Smooth muscle cell of the brain vasculature (primary cell): ENCODE measurements around the gene SOSTDC1.
"Not testable (repeated sequence)": the region's sequence is repeated elsewhere in the genome, so short reads cannot be mapped to it uniquely, and the experiment has no call there.

Source experiments
- DNase-seq: peaks from one replicate; pipeline ENCODE4 v3.0.0-alpha.2; 2012; ENCODE audit warnings: low read depth, low spot score

Gene SOSTDC1, protein sequence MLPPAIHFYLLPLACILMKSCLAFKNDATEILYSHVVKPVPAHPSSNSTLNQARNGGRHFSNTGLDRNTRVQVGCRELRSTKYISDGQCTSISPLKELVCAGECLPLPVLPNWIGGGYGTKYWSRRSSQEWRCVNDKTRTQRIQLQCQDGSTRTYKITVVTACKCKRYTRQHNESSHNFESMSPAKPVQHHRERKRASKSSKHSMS

DNA sequence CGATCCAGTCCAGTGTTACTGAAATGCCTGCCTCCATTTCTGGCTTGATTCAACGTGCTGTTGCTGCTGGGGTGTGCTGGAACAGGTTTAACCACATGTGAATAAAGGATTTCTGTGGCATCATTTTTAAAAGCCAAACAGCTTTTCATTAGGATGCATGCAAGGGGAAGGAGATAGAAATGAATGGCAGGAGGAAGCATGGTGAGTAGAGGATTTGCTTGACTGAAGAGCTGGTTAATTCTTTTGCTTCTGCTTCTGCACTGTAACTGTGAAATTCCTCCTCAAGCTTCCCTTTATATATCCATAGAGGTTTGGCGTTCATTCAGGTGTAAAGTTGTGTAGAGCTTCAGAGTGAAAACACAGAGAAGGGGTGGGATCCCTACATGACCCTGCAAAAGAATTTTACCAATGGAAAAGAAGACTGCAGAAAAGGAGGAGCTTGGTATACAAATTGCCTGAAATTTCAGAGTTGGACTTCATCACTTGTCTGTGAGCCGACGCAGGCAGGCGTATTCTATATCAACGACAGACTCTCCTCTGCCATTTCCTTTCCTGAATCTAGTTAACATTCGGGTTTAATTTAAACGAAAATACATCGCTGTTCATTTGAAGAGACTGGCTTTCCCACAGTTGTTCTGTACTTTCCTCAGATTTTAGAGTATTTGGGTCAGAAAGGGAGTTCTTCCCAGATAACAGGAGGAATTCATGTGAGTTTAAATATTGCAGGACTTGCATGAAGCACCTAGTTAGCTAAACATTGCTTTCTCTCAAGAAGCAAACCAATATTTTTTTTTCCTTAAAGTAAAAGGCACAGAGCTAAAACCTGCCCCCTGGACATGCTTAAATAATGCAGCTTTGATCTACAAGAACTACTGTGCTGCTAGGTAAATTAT, at the start of gene SOSTDC1:
SOSTDC1 (minus strand) TSS at position 270 of the 893 bp plus-strand sequence; CDS start at position 200, 70 bp downstream.
- no peak for DNase-seq

DNA sequence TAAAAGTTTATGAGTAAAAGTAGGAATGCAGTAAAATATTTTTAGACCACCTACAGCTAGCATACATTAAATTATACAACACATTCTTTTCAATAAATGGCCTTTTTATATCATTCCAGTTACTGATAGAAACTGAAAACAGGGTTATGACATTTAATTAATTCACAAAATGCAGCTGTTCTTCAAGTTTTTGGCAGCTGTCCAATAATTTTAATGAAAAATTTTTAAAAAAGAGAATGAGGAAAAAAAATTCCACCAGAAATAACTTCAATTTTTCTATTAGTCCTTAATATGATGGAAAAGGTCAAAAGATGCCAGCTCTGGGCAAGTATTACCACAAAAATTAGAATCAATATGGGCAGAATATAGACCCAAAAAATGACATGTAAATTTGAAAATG, 49.2 kb upstream of the SOSTDC1 start:
- no peak for DNase-seq

DNA sequence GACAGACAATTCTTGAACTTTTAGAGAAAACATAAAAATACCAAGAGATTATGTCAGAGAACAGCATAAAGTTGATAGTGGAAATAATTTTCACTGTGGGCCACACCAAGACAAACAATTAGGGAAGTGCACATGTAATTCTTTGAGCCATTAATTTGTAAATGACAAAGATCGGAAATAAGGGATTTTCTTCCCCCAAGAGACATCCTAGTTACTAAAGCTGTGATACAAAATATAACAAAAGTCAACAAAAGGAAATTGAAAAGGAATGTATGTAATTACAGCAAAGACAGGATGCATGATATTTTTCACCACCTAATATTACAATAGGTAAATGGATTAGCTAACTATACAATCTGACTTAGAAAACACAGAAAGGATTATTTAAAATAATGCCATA, 48.7 kb upstream of the SOSTDC1 start:
- DNase-seq, result no peak

DNA sequence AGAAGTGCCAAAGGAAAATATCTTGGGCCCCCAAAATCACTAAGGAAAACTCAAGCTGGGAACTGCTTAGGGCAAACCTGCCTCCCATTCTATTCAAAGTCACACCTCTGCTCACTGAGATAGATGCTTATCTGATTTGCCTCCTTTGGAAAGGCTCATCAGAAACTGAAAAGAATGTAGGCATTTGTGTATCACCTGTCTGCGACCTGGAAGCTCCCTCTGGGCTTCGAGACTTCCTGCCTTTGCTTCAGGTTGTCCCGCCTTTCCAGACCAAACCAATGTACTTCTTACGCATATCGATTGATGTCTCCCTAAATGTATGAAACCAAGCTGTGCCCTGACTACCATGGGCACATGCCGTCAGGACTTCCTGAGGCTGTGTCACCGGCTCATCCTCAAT, 46.6 kb upstream of the SOSTDC1 start:
- DNase-seq, result no peak

DNA sequence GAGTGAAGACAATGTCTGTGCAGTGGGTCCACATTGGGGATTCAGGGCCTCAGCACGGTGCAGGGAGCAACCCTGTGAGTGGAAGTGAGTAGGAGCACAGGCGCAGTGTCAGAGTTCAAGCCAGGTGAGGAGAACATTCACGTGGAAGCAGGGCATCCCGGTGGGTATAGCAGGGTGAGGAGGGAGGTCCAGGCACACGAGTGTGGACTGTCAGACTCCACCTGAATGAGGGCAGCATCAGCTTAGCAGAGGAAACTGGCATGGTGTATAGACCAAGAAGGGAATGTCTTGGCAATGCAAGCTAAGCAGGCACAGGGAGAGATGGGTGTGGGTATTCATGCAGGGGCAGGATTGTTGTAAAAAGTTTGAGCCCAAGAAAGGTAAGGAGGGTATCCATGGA, 45.8 kb upstream of the SOSTDC1 start:
- DNase-seq, result no peak

DNA sequence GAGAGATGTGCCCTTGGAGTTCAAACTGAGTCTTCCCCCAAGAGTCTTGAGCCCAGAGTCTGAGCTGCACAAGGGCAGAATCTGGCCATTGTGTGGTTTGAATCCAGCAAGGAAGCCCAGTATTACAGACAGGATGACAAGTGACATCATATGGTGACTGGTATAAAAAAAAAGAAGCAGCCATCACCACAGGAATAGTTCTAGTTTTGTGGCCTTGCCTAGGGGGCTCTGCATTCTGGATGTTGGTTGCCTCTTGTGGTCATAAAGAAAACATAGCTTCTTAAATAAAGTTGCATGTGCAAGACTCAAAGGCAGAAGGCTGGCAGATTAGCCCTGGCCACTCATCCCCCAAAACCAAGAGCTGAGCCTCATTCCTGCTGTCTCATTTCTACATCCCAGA, 44.3 kb upstream of the SOSTDC1 start:
- DNase-seq, result no peak

DNA sequence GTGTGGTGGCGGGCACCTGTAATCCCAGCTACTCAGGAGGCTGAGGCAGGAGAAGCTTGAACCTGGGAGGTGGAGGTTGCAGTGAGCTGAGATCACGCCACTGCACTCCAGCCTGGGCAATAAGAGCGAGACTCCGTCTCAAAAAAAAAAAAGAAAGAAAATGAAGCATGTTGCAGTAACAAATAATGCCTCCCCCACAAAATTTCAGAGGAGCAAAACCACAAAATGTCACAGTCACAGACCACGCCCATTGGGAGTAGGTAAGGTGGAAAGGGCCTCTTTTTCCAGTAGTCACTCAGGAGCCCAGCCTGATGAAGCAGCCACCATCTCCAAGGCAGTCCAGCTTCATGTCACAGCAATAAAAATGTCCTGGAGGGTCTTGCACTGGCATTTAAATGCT, 40.9 kb upstream of the SOSTDC1 start:
- not testable (repeated sequence) for DNase-seq

DNA sequence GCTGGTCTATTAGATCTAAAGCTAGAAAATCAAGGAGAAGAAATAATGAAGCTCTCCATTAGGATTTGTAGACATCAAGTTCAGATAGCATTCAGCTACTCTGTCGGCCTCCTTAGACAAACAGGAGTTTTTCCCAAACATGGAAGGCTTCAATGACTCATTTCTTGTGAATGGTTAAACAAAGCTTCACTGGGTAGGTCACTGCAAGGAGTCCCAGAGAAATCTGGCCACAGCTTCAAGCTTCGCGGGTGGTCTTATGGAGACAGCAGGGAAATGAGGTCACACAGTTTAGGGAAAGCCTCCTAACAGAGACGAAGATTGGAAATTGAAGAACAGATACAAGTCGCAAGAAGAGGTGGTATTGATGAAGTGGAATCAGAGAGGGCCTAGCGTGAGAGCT, 38.5 kb upstream of the SOSTDC1 start:
- peak; percentile 57 for DNase-seq

DNA sequence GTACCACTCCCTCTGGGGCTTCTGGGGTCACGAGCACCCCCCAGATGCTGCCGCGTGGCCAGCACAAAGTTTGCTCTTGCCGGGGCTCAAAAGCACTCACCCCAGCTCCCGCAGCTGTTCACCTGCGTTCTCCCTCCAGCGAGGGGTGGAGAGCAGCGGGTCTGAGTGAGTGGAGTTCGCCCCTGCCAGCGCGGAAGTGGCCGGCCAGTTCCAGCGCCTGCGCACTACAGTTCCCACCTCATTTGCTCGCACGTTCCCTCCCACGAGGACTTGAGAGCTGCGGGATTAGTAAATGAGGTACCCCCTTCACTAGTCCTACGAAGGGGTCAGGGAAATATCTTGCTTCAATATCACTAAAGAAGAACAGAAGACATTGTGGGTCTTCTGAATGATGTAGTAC, 36.8 kb upstream of the SOSTDC1 start:
- no peak for DNase-seq

DNA sequence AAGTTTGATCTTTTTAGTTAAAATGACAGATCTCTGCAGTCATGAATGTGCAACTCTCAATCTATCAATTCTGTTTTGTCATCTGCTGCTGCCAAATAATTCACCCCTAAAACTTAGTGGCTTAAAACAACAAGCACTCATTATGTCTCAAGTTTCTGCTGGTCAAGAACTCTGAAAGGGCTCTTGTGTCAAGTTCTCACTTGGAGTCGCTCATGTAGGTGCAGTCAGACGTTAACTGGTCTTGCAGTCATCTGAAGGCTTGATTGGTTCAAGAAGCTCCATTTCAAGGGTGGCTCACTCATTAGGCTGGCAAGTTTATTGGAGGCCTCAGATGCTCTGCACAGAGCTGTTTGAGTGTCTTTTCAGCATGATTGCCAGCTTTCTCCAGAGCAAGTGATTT, 32.6 kb upstream of the SOSTDC1 start:
- DNase-seq, result no peak

DNA sequence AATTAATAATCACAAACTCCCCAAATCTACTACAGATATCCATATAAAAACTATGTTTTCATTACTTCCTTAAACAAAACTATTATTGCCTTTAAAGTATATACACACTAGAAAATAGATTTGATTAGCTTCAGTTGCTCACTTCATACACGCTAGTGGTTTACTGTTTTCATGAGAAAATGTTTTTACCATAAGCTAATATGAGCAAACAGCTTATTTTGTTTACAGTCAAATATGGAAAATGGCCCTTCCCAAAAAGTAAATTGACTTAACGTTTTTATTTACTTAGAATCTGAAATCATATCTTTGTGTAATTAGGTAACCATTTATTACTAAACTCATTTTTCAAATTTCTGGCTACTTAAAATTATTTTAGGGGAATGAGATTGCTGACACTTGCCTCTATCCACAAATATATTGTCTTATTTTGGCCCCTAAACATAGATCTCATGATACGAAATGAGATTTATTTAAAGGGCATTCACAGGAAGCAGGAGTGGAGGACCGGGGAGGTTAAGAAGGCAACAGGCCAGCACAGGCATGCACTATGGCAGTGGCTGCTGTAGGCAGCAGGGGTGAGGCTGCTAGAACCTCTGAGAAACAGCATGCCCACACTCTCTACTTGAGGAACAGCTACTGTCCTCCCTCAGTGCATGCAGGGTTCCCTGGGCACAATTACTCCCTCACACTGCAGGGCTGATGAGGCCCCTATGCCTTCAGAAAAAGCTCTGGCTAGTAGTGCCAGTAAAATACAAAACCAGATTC, 29.6 kb upstream of the SOSTDC1 start:
- DNase-seq, result no peak

DNA sequence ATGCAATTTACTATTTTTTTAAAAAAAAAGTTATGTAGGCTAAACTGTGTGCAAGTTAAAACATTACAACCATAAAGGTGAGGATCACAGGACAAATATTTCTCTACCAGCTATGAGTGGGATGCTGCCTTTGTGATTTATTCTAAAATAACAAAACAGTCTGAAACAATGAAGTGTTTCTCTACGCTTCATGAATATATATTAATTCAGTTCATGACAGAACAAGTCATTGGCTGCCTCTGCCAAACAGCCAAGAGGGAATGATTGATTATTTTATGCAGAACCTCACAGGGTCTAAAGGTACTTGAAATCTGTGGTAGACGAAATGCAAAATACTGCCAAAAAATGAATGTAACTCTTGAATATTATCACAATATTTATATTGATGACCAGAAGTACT, 29.0 kb upstream of the SOSTDC1 start:
- DNase-seq, result no peak

DNA sequence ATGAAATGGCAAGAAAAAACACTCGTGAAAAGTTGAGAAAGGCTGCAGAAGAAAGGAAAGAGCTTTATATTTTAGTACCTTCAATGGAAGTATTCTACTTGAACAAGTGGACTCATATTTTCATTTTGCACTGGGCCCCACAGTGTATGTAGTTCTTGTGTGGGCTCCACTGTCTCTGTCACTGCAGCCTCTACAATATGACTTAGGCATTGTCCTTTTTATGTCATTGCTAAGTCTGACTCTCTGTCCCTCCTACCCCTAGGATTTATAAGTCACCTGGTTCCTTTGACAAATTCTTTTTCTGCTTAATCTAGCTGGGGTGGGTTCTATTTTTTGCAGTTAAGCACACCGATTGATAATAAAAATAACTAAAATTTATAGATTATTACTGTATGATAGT, 27.7 kb upstream of the SOSTDC1 start:
- no peak for DNase-seq

DNA sequence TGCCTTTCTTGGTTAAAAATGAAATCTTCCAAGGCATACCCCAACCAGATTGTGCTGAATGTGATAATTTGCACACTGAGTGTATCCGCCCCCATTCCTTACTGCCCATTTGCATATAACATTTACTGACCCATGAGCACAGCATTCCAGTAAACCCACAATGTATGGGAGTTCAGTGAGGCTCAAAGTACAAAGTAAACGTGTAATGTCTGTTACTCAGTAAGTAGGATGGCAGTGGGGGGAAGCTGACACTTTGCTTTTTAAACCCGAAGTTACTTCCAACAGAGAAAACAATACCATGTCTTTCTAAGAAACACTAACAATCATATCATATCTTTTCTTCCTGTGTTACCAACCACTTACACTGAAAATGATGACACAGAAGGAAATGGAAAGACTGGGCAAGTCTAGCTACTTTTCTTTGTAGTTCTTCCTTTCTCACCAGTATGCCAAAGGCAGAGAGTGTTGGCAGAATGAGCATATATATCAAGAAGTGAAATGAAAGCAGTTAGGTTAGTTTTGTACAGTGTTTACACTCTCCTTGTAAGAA, 27.1 kb upstream of the SOSTDC1 start:
- DNase-seq, result no peak

DNA sequence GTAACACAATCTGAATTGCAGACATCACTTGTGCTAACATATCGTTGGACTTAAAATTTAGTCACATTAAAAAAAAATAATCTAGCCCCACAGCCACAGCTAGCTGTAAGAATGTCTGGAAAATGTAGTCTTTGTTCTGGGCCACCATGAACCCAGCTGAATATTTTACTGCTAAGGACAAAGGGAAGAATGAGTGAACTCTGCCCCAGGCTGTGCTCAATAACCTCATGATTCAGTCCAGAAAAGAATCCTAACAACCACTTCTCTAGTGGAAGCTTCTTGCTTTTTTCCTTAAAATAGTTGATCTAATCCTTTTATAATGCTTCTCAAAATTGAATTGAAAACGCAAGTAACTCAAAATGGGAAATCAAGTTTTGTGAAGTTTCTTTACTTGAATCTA, 25.6 kb upstream of the SOSTDC1 start:
- no peak for DNase-seq

DNA sequence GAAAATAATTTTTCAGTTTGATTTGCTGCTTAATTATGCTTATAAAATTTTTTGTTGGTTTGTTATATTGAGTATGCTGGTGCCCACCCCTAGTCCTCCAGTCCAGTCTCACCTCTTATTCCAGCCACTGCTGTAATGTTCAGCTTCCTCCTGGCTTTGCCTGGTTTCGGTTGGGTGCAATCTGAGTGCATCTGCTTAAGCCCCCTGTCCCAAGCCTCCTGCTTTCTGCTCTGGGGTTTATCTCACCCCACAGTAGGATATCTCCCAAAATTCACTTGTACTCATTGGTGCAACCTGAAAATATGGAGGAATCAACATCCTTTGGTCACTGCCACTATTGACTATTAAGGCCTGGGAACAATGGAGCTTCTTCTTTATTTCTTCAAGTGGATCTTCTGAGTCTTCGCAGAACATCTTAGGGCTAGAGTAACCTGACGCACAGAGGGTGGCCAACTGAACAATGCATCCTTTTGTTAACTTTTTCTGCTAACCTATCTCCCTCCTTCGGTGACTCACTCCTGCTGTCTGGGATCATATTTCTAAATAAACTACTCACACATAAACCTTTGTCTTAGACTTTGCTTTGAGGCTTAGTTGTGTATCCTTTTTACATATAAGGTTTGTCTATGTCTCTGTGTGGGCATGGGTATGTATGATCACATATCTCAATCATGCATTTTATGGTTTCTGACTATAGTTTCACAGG, 19.1 kb upstream of the SOSTDC1 start:
- DNase-seq, result no peak

DNA sequence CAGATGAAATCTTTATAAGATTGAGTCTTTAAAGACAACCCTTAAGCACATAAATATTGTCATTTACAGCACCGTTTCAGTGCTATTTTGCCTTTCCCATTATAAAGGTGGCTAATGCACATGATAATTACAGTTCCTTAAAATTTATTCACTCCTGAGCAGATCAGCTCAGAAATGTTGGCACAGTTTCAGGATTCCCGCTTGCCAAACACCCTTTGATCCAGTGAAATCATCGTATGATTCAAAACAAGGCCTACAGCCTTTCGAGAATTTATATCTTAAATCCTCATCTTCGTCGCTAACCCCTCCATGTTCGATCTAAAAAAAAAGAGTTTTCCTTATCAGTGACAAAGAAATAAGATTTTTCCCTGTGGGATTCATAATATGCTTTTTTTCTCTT, 14.1 kb upstream of the SOSTDC1 start:
- no peak for DNase-seq

DNA sequence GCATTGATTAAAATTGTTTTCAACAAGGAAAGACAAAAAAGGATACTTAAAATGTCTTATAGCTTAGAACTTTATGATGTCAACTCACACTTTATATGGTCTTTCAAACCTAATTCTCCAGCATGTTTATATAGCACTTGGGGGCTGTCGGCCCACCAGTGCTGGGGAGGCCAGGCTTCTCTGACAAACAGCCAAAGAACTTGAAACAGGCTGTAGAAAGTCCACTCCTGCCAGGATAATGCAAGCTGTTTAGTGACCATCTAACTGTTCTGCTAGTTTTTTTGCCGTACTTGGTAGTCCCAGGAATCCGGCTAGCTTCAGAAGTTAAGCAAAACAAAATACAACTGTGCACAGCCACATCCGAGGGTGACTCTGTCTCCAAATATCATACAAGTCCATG, 13.6 kb upstream of the SOSTDC1 start:
- no peak for DNase-seq

DNA sequence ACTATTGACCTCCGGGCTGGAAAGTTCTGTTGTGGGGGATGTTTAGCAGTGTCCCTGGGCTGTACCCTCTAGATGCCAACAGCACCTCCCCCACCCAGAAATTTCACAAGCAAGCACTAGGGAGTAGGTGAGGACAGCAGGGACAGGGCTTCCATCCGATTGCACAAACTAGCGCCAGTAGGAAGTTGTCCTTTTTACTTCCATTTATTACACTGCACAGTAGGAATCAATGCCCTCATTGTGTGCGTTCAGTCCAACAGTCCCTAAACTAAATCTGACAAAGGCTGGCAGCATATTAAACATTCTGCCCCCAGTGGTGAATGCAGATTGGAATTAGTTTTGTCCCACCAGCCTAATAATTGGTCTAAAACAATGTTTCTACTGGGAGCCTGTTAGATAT, 6.4 kb upstream of the SOSTDC1 start:
- no peak for DNase-seq

DNA sequence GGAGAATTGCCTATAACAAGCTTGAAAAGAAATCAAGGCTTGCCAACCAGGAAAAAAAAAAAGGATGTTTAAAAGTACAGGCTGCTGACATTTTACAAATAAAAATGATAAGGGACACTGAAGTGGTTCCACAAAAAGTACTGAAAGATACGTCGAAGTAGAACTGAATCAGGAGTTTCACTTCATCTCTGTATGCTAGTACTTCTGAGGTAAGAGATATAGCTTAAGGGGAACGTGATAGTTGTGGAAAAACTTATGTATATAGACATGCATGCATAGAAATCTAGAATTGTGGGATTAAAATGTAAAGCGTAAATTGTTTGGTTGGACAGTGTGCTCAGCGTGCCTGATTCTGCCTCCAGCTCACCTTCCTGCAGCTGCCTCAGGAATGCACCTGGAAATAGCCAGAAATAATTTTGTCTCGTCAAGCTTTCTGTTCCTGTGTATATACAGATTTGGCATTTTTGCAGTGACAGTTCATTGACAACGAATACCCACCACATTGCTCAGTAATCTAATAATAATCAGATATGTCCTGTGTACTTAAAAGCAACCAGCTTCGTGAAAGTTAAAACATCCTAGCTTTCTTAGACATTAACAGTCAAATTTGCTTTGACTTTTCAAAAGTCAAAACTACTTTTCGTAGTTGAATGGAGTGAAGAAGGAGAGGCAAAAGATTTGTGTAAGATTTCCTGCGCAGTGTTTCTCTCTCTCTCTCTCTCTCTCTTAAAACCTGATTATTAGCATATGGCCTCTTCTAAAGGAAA, 1.4 kb downstream of the SOSTDC1 start:
- no peak for DNase-seq

DNA sequence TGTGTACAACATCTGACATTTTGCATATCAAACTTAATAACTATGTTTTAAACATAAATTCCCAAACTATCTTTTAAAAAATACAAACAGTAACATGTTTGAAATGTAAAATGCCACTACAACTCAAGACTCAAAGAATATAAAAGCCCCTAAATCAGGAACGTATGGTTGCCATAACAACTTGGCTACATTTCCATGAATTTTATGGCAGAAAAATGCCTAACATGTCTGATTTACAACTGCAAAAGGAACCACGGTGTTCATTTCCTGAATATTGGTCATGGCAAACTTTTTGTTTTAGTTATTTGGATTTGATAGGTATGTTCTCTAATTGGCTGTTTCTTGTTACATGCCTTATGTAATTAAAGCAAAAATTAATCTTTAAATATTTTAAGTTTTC, 2.0 kb downstream of the SOSTDC1 start:
- no peak for DNase-seq
